SK-N-SH (cell line): ENCODE measurements around the gene ANO6.

Source experiments
- MEF2A ChIP-seq: IDR thresholded peaks from 2 replicates; pipeline ENCODE4 v1.4.0; 2012; ENCODE audit warnings: low read depth, borderline replicate concordance
- TF ChIP-seq, protein P1 (sequence below): fragments of 200-600 bp; sonication (generic); IDR thresholded peaks from 2 replicates; pipeline ENCODE4 v1.6.1; 2017; ENCODE audit warnings: antibody characterized with exemption, mild to moderate bottlenecking, moderate library complexity

DNA sequence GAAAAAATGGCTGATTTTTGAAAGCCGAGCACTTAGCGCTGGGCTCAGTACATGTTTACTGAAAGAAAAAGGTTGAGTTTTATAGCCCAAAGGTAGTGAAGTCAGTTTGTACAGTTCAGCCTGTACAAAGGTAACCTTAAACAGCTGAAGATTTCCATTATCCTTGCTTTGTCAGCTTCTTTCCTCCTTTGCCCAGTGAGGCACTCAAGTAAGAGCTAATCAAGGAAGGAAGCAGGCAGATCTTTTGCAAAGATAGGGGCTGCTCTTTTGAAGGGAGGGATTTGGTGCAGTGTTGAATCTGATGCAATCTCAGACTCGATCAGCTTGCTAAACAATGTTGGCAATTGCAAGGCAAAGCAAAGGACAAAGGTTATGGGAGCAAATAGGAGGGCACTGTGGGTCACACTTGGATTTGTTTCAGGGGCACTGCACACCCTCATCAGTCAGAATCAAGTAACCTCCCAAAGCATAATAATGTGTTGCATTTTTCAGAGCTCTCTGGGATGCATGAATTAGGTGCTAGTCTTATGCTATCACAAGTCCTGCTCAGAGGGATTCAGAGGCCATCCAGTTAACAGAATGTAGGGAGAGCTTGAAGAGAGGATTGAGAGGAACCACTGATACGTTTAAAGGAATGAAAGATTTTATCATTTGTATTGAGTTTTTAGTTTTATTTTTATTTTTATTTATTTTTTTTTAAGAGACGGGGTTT, 44.4 kb downstream of the ANO6 start:
- TF ChIP-seq, protein P1, sequence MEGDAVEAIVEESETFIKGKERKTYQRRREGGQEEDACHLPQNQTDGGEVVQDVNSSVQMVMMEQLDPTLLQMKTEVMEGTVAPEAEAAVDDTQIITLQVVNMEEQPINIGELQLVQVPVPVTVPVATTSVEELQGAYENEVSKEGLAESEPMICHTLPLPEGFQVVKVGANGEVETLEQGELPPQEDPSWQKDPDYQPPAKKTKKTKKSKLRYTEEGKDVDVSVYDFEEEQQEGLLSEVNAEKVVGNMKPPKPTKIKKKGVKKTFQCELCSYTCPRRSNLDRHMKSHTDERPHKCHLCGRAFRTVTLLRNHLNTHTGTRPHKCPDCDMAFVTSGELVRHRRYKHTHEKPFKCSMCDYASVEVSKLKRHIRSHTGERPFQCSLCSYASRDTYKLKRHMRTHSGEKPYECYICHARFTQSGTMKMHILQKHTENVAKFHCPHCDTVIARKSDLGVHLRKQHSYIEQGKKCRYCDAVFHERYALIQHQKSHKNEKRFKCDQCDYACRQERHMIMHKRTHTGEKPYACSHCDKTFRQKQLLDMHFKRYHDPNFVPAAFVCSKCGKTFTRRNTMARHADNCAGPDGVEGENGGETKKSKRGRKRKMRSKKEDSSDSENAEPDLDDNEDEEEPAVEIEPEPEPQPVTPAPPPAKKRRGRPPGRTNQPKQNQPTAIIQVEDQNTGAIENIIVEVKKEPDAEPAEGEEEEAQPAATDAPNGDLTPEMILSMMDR = no peak
- TF ChIP-seq MEF2A = no peak
